Activated CD4-positive, alpha-beta T cell treated with anti-CD3 and anti-CD28 coated beads, Interleukin-2, amount 10 ng/mL, durations not matched to agents 24 days and 14 days (primary cell): ENCODE results near the gene FAM219A. TPM values are rescaled to one million over a fixed set of nuclear protein-coding genes. Genes with fewer than 3 reads are reported as not detected.
"Not testable (repeated sequence)": the region's sequence is repeated elsewhere in the genome, so short reads cannot be mapped to it uniquely, and the experiment has no call there.

ENCODE experiments used
- DNase-seq: peaks from one replicate; pipeline ENCODE4 v3.0.0; 2022
- H3K27ac Mint-ChIP-seq: one replicate; pipeline ENCODE4 v1.8.0; 2022; ENCODE audit warnings: mild to moderate bottlenecking, mixed read lengths
- H3K27me3 Mint-ChIP-seq: one replicate; pipeline ENCODE4 v1.8.0; 2022; ENCODE audit warnings: mixed read lengths
- H3K36me3 Mint-ChIP-seq: one replicate; pipeline ENCODE4 v1.8.0; 2022; ENCODE audit warnings: low read depth, mild to moderate bottlenecking, mixed read lengths
- H3K4me1 Mint-ChIP-seq: one replicate; pipeline ENCODE4 v1.8.0; 2021; ENCODE audit warnings: mixed read lengths
- H3K4me3 Mint-ChIP-seq: one replicate; pipeline ENCODE4 v1.8.0; 2022; ENCODE audit warnings: mild to moderate bottlenecking, moderate library complexity, mixed read lengths
- H3K9me3 Mint-ChIP-seq: one replicate; pipeline ENCODE4 v1.8.0; 2021; ENCODE audit warnings: mixed read lengths
- intact Hi-C: fragments of 100-400 bp; cut with micrococcal nuclease; formaldehyde crosslinking; loops from one replicate; pipeline ENCODE4 v1.15.1; 2023
- total RNA-seq: library from RNA; stranded (reverse); gene quantifications from 2 replicates; pipeline ENCODE4 v1.2.3, GENCODE V29; 2022

Gene FAM219A
- total RNA-seq, 1 donor from 2014 or later, result 13.6 TPM

GRCh38 chr9:34496149-34496712 is 37.9 kb upstream of the FAM219A start:
- Mint-ChIP-seq H3K36me3 (no peaks in the 10 kb centered on the region), H3K4me3 (no peak overlapping the region), H3K27me3 (peaks cover 17% of the 10 kb centered on the region), H3K4me1 (peaks cover 6% of the 10 kb centered on the region), H3K27ac (no peak overlapping the region), H3K9me3 (no peaks in the 10 kb centered on the region)
- intact Hi-C loops, result no loop called here
- no peak for DNase-seq

- Mint-ChIP-seq H3K27me3 (peaks cover 8% of the 10 kb centered on the region), H3K4me3 (no peak overlapping the region), H3K36me3 (no peaks in the 10 kb centered on the region), H3K27ac (no peak overlapping the region), H3K4me1 (no peaks in the 10 kb centered on the region), H3K9me3 (no peaks in the 10 kb centered on the region)
- intact Hi-C loops, result no loop called here
- peak; percentile 85 for DNase-seq
Measured at GRCh38 chr9:34493972-34494535, 35.7 kb upstream of the FAM219A start.

DNA sequence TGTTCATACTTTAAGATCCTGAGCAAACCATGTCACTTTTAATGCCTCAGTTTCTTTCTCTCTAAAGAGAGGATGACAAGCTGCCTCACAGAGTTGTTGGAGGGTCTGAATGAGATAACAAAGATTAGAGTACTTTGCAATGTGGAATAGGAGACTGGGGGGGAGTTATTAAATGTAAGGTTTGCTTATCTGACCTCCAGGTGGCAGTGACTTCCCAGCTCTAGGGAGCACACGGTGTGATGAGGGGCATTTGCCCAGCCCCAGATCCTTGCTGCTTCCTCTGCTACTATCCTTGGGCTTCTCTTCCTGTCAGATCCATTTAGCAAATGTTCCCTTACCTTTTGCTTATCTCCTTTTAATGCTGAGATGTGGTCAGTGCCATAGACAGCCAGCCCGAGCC is 33.7 kb upstream of the FAM219A start:
- Mint-ChIP-seq H3K4me1 (no peaks in the 10 kb centered on the region), H3K27me3 (peaks cover 8% of the 10 kb centered on the region), H3K9me3 (no peaks in the 10 kb centered on the region), H3K36me3 (no peaks in the 10 kb centered on the region), H3K4me3 (no peak overlapping the region), H3K27ac (no peak overlapping the region)
- no peak for DNase-seq
- intact Hi-C loops, result no loop called here

DNA sequence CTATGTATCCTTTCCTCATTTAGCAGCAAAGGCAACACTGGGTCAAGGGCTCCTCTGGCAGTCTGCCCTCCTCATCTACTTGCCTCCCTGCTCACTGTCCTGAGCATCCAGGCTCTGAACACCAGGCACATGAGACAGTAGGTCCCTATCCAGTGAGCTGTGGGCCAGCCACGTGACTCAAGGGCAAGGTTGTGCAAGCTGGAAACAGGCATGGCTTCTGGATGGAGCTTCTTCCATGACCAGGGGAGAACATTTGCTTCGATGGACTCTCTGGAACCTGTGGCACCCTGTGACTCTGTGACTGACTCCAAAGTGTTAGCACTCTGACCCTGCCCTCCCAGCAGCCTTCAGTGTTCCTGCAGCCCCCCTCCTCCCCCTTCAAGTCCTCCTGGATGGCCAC is 33.2 kb upstream of the FAM219A start:
- Mint-ChIP-seq H3K36me3 (no peaks in the 10 kb centered on the region), H3K9me3 (no peaks in the 10 kb centered on the region), H3K27me3 (peaks cover 8% of the 10 kb centered on the region), H3K4me3 (no peak overlapping the region), H3K4me1 (no peaks in the 10 kb centered on the region), H3K27ac (no peak overlapping the region)
- no peak for DNase-seq
- intact Hi-C loops, result no loop called here

DNA sequence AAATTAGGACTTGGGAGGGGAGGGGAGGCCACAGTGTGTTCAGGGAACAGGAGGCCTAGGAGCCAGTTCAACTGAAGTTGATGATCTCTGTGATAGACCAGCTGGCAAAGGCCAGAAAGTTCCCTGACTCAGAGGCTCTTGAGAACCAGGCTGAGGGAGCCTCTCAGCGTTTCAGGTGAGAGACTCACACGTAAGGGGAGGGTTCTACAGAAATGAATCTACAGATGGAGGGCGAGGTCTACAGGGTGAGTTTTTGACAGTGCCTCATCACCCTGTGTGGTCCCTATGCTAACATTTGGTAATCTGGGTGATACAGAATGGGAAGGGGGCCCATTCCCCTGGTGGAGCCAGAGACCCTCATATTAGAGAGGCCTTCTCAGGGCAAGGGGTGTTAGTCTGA is 32.4 kb upstream of the FAM219A start:
- H3K27ac Mint-ChIP-seq, result no peak overlapping the region
- peaks cover 8% of the 10 kb centered on the region for H3K27me3 Mint-ChIP-seq
- DNase-seq, result no peak
- H3K4me3 Mint-ChIP-seq, result no peak overlapping the region
- H3K36me3 Mint-ChIP-seq, result no peaks in the 10 kb centered on the region
- intact Hi-C loops, result no loop called here
- no peaks in the 10 kb centered on the region for H3K4me1 Mint-ChIP-seq
- H3K9me3 Mint-ChIP-seq, result no peaks in the 10 kb centered on the region

GRCh38 chr9:34490360-34490759 is 32.0 kb upstream of the FAM219A start:
- H3K4me1 Mint-ChIP-seq, result no peaks in the 10 kb centered on the region
- no peaks in the 10 kb centered on the region for H3K36me3 Mint-ChIP-seq
- no peaks in the 10 kb centered on the region for H3K9me3 Mint-ChIP-seq
- H3K27me3 Mint-ChIP-seq, result peaks cover 11% of the 10 kb centered on the region
- no peak for DNase-seq
- H3K27ac Mint-ChIP-seq, result no peak overlapping the region
- intact Hi-C loops, result no loop called here
- H3K4me3 Mint-ChIP-seq, result no peak overlapping the region

DNA sequence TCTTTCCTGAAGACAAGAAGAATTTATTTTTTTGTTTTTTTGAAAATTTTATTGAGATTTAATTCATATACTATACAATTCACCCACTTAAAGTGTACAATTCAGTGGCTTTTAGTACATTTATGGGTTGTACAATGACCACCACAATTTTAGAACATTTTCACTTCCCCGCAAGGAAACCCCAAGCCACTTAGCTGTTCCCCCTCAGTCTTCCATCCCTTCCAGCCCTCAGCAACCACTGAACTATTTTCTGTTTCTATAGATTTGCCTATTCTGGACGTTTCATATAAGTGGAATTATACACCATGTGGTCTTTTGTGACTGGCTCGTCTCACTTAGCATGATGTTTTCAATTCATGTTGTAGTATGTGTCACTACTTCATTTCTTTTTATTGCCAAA is 28.2 kb upstream of the FAM219A start:
- peaks cover 14% of the 10 kb centered on the region for H3K27me3 Mint-ChIP-seq
- intact Hi-C loops, result no loop called here
- H3K4me3 Mint-ChIP-seq, result no peak overlapping the region
- no peak overlapping the region for H3K27ac Mint-ChIP-seq
- no peaks in the 10 kb centered on the region for H3K36me3 Mint-ChIP-seq
- H3K4me1 Mint-ChIP-seq, result no peaks in the 10 kb centered on the region
- H3K9me3 Mint-ChIP-seq, result no peaks in the 10 kb centered on the region
- DNase-seq, result no peak

DNA sequence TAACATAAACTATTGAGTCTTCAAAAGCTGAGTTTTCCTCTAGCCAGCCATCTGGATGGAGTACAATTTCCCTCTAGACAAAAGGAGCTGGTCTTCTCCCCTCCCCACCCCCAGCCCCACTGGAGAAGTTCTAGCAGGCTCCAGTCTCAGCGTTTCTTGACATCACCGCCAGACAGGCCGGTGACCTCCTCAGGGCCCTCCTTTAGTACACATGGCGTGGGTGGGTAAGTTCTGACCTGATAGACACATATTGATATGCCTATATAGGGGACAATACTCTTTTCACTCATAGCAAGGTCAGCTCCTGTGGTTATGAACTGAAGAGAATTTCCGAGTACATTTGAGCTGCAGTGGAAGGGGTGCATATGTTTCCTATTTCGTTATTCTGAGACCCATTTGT is 27.5 kb upstream of the FAM219A start:
- no peaks in the 10 kb centered on the region for H3K9me3 Mint-ChIP-seq
- DNase-seq, result no peak
- H3K4me3 Mint-ChIP-seq, result no peak overlapping the region
- H3K36me3 Mint-ChIP-seq, result no peaks in the 10 kb centered on the region
- H3K4me1 Mint-ChIP-seq, result no peaks in the 10 kb centered on the region
- intact Hi-C loops, result no loop called here
- no peak overlapping the region for H3K27ac Mint-ChIP-seq
- H3K27me3 Mint-ChIP-seq, result peaks cover 14% of the 10 kb centered on the region

DNA sequence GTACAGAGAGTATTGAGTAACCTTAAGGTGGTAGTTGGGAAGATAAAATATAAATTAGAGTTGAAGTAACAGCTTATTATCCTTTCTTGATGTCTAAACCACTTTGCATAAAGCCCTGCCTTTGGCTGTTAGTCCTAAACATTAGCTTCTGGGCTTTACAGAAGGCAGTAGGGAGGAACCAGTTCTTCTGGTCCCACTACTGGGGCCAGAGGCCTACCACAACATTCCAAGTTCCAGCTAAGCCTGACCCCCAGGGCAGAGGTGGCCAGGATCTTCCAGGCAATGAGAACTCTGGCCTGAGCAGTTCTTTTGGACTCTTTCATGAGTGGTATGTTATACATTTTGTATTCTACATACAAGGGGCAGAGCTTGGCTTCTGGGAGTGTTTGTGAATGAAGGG is 26.3 kb upstream of the FAM219A start:
- no peak overlapping the region for H3K4me3 Mint-ChIP-seq
- no peaks in the 10 kb centered on the region for H3K36me3 Mint-ChIP-seq
- peaks cover 14% of the 10 kb centered on the region for H3K27me3 Mint-ChIP-seq
- intact Hi-C loops, result no loop called here
- no peaks in the 10 kb centered on the region for H3K9me3 Mint-ChIP-seq
- H3K27ac Mint-ChIP-seq, result no peak overlapping the region
- DNase-seq, result no peak
- no peaks in the 10 kb centered on the region for H3K4me1 Mint-ChIP-seq

GRCh38 chr9:34482746-34483145 is 24.4 kb upstream of the FAM219A start:
- H3K36me3 Mint-ChIP-seq, intact Hi-C loops, DNase-seq, H3K9me3 Mint-ChIP-seq, H3K27ac Mint-ChIP-seq, H3K4me3 Mint-ChIP-seq, H3K4me1 Mint-ChIP-seq: not testable (repeated sequence)
- H3K27me3 Mint-ChIP-seq, result peaks cover 13% of the 10 kb centered on the region

- H3K9me3 Mint-ChIP-seq, H3K4me1 Mint-ChIP-seq, H3K27ac Mint-ChIP-seq, intact Hi-C loops, DNase-seq, H3K36me3 Mint-ChIP-seq, H3K4me3 Mint-ChIP-seq: not testable (repeated sequence)
- peaks cover 12% of the 10 kb centered on the region for H3K27me3 Mint-ChIP-seq
Measured at GRCh38 chr9:34481620-34482019, 23.2 kb upstream of the FAM219A start.

DNA sequence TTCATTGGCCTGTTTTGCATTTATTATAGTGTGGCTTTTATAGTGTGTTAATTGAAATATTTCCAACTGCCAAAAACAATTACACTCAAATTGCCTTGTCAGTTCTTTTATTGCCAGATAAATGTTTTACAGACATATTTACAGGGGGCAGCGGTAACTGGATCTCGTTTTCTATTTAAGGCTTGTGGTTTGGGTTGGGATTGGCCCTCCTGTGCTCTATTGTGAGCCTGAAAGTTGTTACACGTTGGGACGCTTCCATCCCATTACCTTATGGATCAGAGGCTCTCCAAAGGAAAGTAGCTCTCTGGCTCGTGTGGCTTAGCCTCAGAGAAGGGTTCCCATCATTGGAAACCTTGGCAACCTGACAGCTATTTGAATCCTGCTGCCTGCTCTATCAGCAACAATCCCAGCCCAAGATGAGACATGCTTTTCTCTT is 21.1 kb upstream of the FAM219A start:
- intact Hi-C loops, result no loop called here
- H3K9me3 Mint-ChIP-seq, result no peaks in the 10 kb centered on the region
- H3K4me1 Mint-ChIP-seq, result no peaks in the 10 kb centered on the region
- peaks cover 7% of the 10 kb centered on the region for H3K27me3 Mint-ChIP-seq
- no peaks in the 10 kb centered on the region for H3K36me3 Mint-ChIP-seq
- no peak overlapping the region for H3K27ac Mint-ChIP-seq
- no peak overlapping the region for H3K4me3 Mint-ChIP-seq
- no peak for DNase-seq

DNA sequence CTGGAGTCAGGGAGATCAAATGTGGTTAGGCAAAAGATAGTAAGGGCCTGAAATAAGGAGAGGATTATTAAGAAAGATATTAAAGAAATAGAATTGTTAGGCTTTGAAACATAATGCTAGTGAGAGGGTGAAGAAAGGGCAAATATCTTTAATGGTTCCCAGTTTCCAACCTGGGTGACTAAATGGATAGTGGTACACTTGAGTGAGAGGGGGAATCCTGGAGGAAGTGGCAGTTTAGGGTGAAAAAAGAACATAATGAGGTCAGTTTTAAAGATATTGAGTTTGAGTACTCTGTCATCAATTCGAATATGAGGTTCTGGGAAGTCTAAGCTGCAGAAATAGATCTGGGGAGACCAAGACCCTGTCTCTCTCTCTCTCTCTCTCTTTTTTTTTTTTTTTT is 19.2 kb upstream of the FAM219A start:
- intact Hi-C loops, result no loop called here
- Mint-ChIP-seq H3K4me3 (no peak overlapping the region), H3K9me3 (no peaks in the 10 kb centered on the region), H3K27me3 (peaks cover 7% of the 10 kb centered on the region), H3K4me1 (no peaks in the 10 kb centered on the region), H3K36me3 (no peaks in the 10 kb centered on the region), H3K27ac (no peak overlapping the region)
- no peak for DNase-seq

DNA sequence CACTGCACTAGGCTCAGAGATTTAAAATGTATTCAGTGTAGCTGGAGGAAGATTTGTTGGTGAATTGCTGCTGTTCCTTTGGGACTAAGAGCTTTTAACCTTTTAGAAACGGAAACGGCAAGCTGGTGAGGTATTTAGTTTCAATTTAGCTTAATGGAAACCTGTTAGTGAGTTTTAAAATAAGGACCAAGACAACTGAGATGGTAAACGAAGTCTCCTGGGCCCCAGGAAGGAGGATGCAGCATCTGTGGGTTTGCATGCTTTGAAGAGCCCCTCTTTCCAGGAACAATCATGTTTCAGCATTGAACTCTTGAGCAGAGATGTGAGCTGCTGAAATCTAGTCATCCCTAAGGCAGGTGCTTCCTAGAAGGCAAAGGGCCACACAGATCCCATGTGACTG is 16.7 kb upstream of the FAM219A start:
- Mint-ChIP-seq H3K27ac (no peak overlapping the region), H3K9me3 (no peaks in the 10 kb centered on the region), H3K27me3 (peaks cover 11% of the 10 kb centered on the region), H3K4me1 (no peaks in the 10 kb centered on the region), H3K4me3 (no peak overlapping the region), H3K36me3 (no peaks in the 10 kb centered on the region)
- DNase-seq, result no peak
- intact Hi-C loops, result no loop called here

GRCh38 chr9:34465468-34465867 is 7.1 kb upstream of the FAM219A start:
- intact Hi-C loops, result no loop called here
- Mint-ChIP-seq H3K4me1 (no peaks in the 10 kb centered on the region), H3K27ac (no peak overlapping the region), H3K36me3 (no peaks in the 10 kb centered on the region), H3K27me3 (peaks cover 15% of the 10 kb centered on the region), H3K9me3 (no peaks in the 10 kb centered on the region), H3K4me3 (no peak overlapping the region)
- DNase-seq, result no peak
